ENCODE measurements around the gene EPHX1.

DNA sequence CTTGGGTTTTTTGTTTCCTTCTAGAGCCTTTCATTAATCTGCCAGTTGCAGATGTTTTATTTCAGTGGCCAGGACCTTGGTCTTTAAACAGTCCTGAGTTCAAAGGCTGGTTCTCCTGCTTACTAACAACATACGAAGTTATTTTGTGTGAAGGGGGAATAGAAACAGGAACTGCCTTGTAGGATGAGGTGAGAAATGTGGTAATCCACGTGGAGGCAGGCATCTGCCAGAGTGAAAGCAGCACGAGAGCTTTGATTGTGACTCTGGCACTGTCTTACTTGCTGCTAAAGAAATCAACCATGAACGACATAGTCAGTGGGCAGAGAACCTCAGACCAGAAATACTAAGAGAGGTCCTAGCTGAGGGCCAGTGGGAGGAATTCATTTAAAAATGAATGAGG, 41.9 kb downstream of the EPHX1 start:
- TF ChIP-seq, protein P1, sequence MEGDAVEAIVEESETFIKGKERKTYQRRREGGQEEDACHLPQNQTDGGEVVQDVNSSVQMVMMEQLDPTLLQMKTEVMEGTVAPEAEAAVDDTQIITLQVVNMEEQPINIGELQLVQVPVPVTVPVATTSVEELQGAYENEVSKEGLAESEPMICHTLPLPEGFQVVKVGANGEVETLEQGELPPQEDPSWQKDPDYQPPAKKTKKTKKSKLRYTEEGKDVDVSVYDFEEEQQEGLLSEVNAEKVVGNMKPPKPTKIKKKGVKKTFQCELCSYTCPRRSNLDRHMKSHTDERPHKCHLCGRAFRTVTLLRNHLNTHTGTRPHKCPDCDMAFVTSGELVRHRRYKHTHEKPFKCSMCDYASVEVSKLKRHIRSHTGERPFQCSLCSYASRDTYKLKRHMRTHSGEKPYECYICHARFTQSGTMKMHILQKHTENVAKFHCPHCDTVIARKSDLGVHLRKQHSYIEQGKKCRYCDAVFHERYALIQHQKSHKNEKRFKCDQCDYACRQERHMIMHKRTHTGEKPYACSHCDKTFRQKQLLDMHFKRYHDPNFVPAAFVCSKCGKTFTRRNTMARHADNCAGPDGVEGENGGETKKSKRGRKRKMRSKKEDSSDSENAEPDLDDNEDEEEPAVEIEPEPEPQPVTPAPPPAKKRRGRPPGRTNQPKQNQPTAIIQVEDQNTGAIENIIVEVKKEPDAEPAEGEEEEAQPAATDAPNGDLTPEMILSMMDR (IDR thresholded peaks at IDR 0.05): no peak
- no peak for TF ChIP-seq POLR2AphosphoS5 (IDR thresholded peaks at IDR 0.05)
